Dedifferentiated amniotic fluid mesenchymal stem cell (primary cell): ENCODE measurements around the gene PPP2CA.
"Not testable (repeated sequence)": the region's sequence is repeated elsewhere in the genome, so short reads cannot be mapped to it uniquely, and the experiment has no call there.

Experiments used
- DNase-seq: peaks from one replicate; pipeline ENCODE4 v3.0.0-alpha.2; 2016; ENCODE audit errors: extremely low spot score

Gene PPP2CA

GRCh38 chr5:134195666-134196065 is 30.2 kb downstream of the PPP2CA start:
- DNase-seq: no peak

GRCh38 chr5:134189031-134189430 is 36.8 kb downstream of the PPP2CA start:
- no peak for DNase-seq

- DNase-seq: no peak
Measured at GRCh38 chr5:134188092-134188491, 37.8 kb downstream of the PPP2CA start.

GRCh38 chr5:134184155-134185135 is 41.4 kb downstream of the PPP2CA start:
- DNase-seq: peak; percentile 46

- no peak for DNase-seq
Measured at GRCh38 chr5:134183481-134183880, 42.4 kb downstream of the PPP2CA start.

- no peak for DNase-seq
Measured at GRCh38 chr5:134178096-134178419, 47.8 kb downstream of the PPP2CA start.

- no peak for DNase-seq
Measured at GRCh38 chr5:134177369-134178095, 48.3 kb downstream of the PPP2CA start.

GRCh38 chr5:134176511-134177368 is 49.1 kb downstream of the PPP2CA start, which contains the start of gene SKP1:
Gene SKP1 (minus strand): TSS chr5:134176950. CDS start chr5:134174022, 2,928 bp downstream.
- peak; percentile 59 for DNase-seq

- DNase-seq: no peak
Measured at GRCh38 chr5:134175921-134176510, 49.9 kb downstream of the PPP2CA start.

- peak; percentile 59 for DNase-seq
Measured at GRCh38 chr5:134174841-134175839, 50.7 kb downstream of the PPP2CA start.

- DNase-seq: no peak
Measured at GRCh38 chr5:134171972-134172371, 53.9 kb downstream of the PPP2CA start.

- no peak for DNase-seq
Measured at GRCh38 chr5:134162592-134162991, 63.3 kb downstream of the PPP2CA start.

- no peak for DNase-seq
Measured at GRCh38 chr5:134161513-134162395, 64.1 kb downstream of the PPP2CA start.

GRCh38 chr5:134153657-134154056 is 72.2 kb downstream of the PPP2CA start:
- DNase-seq: no peak

- no peak for DNase-seq
Measured at GRCh38 chr5:134153241-134153640, 72.6 kb downstream of the PPP2CA start.

GRCh38 chr5:134152173-134152832 is 73.6 kb downstream of the PPP2CA start:
- DNase-seq: not testable (repeated sequence)

- no peak for DNase-seq
Measured at GRCh38 chr5:134151723-134152122, 74.2 kb downstream of the PPP2CA start.

GRCh38 chr5:134149571-134150303 is 76.1 kb downstream of the PPP2CA start:
- DNase-seq: no peak
